ENCODE results near the gene ANXA2R. TPM values are rescaled to one million over a fixed set of nuclear protein-coding genes. Genes with fewer than 3 reads are reported as not detected.
A peak's percentile ranks its signal among the peaks of the same experiment; 100 is the strongest.

Gene ANXA2R
- total RNA-seq, 1 experiment from 2014 or later: 6.2 TPM

DNA sequence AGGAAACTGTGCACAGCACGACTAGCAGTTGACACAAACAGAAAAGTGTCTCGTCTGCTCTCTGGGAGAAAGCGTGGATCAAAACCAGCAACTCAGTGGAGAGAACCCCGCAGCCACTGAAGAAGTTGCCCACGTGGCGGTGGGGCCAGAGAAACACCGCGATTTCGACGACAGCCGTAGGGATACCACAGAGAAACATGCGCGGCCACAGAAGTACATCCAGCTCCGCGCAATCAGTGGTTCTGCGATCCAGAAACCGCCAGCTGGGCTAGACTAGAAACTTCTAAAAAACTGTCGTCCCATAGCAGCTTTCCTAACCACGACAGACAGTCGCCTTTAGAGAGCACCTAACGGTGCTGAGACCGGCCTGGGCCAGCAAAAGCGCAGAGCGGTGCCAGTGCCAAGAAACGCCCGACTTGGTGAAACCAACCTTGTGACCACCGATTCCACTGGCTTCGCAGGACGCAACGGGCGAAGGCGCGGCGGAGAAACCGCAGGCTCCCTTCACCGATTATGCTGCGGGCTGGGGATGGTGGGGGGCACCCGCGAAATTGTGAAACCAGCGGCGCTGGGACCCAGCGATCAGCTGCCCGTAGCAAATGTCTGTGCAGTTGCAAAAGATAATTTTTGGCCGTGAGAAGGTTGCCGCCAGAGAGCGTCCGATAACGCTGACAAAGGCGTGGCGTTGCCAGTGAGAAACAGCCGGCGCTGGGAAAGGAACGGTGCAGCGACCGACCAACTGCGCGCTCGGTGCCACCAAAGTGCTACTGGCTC lies 2.7 kb upstream of the ANXA2R start:
- Histone ChIP-seq H3K27me3 (ENCODE audit: control insufficient read depth, insufficient read depth, low read length) (no peaks in the 10 kb centered on the region), H3K4me1 (ENCODE audit: control insufficient read depth, insufficient read depth, low read length) (peaks cover 19% of the 10 kb centered on the region), H3K4me3 (ENCODE audit: low read depth in 2 of 2, low read length in 2 of 2) (peak overlapping the region; percentile 58 to 77), H3K36me3 (ENCODE audit: control insufficient read depth, insufficient read depth, low read length) (0 out of 2 replicates have a peak, but pooled peaks cover 2% of the 10 kb centered on the region), H3K9me3 (ENCODE audit: control insufficient read depth, insufficient read depth, low read depth, low read length) (no peaks in the 10 kb centered on the region), H3K27ac (ENCODE audit: low read length) (peak overlapping the region; percentile 99)
- ATAC-seq (peak; percentile 11), DNase-seq (ENCODE audit: low read depth, low spot score) (peak; percentile 75)
- TF ChIP-seq TCF7L2 (IDR thresholded peaks at IDR 0.05; ENCODE audit: low read depth, low read length) (0 out of 2 replicates have a peak, but pooled peaks have one; percentile 11), POLR2AphosphoS5 (IDR thresholded peaks at IDR 0.05; ENCODE audit: low read depth, low read length) (peak; percentile 66; the same call in 1 of the 2 replicates), SIN3A (IDR thresholded peaks at IDR 0.05; ENCODE audit: borderline replicate concordance, insufficient read depth, low read depth, low read length) (0 out of 2 replicates have a peak, but pooled peaks have one; percentile 63)
- TF ChIP-seq, protein P1, sequence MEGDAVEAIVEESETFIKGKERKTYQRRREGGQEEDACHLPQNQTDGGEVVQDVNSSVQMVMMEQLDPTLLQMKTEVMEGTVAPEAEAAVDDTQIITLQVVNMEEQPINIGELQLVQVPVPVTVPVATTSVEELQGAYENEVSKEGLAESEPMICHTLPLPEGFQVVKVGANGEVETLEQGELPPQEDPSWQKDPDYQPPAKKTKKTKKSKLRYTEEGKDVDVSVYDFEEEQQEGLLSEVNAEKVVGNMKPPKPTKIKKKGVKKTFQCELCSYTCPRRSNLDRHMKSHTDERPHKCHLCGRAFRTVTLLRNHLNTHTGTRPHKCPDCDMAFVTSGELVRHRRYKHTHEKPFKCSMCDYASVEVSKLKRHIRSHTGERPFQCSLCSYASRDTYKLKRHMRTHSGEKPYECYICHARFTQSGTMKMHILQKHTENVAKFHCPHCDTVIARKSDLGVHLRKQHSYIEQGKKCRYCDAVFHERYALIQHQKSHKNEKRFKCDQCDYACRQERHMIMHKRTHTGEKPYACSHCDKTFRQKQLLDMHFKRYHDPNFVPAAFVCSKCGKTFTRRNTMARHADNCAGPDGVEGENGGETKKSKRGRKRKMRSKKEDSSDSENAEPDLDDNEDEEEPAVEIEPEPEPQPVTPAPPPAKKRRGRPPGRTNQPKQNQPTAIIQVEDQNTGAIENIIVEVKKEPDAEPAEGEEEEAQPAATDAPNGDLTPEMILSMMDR (IDR thresholded peaks at IDR 0.05): 0 out of 2 replicates have a peak, but pooled peaks have one; percentile 2
- TF ChIP-seq, protein P2, sequence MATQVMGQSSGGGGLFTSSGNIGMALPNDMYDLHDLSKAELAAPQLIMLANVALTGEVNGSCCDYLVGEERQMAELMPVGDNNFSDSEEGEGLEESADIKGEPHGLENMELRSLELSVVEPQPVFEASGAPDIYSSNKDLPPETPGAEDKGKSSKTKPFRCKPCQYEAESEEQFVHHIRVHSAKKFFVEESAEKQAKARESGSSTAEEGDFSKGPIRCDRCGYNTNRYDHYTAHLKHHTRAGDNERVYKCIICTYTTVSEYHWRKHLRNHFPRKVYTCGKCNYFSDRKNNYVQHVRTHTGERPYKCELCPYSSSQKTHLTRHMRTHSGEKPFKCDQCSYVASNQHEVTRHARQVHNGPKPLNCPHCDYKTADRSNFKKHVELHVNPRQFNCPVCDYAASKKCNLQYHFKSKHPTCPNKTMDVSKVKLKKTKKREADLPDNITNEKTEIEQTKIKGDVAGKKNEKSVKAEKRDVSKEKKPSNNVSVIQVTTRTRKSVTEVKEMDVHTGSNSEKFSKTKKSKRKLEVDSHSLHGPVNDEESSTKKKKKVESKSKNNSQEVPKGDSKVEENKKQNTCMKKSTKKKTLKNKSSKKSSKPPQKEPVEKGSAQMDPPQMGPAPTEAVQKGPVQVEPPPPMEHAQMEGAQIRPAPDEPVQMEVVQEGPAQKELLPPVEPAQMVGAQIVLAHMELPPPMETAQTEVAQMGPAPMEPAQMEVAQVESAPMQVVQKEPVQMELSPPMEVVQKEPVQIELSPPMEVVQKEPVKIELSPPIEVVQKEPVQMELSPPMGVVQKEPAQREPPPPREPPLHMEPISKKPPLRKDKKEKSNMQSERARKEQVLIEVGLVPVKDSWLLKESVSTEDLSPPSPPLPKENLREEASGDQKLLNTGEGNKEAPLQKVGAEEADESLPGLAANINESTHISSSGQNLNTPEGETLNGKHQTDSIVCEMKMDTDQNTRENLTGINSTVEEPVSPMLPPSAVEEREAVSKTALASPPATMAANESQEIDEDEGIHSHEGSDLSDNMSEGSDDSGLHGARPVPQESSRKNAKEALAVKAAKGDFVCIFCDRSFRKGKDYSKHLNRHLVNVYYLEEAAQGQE (IDR thresholded peaks at IDR 0.05; ENCODE audit: insufficient read depth in 1 of 2, low read depth in 2 of 2, low read length in 1 of 2): no peak
- intact Hi-C loops (cut with micrococcal nuclease; ENCODE audit: unreplicated experiment) (loop anchor here (2.0 to 10.0 kb wide), 2 partner anchors 22 to 128 kb away; no protein-coding TSS in a partner anchor), in situ Hi-C loops (cut with HindIII; ENCODE audit: low pct_unique_long_range_greater_than_20kb, low sequenced_read_pairs) (no loop called here)
- TSS peak; percentile 35 for BruUV-seq (replicated peaks)
- ChIA-PET CTCF (interaction anchor here (0.6 to 2.4 kb wide), 4 partner anchors 22 to 134 kb away, joined by 3 to 9 read pairs (median 8); no protein-coding TSS in a partner anchor), POLR2A (interaction anchor here (2.2 to 2.4 kb wide), 2 partner anchors 19 to 22 kb away, joined by 9 to 10 read pairs; no protein-coding TSS in a partner anchor)

DNA sequence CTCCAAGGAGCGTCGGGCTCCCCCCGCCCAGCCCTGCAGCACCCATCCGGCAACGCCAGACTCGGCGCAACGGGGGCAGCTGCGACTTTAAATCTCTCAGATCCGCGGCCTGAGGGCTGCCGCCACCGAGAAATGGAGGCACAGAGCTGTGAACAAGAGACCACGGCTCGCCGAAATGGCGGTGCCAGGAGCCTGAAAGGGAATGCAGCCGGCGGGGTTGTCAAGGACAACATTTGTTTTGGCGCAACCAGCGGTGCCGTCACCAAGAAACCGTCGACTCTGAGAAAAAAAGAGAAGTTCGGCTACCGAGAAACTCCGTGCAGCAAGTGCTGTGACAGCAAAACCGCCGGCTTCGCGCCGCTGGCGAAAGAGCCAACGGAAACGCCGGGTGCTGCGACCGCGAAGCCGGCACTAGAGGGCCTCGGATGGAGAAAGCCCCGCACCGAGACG lies 2.1 kb upstream of the ANXA2R start:
- no TSS peak for BruUV-seq (replicated peaks)
- ChIA-PET CTCF (interaction anchor here (0.6 to 2.4 kb wide), 4 partner anchors 22 to 134 kb away, joined by 3 to 9 read pairs (median 8); no protein-coding TSS in a partner anchor), POLR2A (interaction anchor here (2.2 to 2.4 kb wide), 2 partner anchors 19 to 22 kb away, joined by 9 to 10 read pairs; no protein-coding TSS in a partner anchor)
- DNase-seq (ENCODE audit: low read depth, low spot score) (no peak), ATAC-seq (peak; percentile 8)
- Histone ChIP-seq H3K9me3 (ENCODE audit: control insufficient read depth, insufficient read depth, low read depth, low read length) (no peaks in the 10 kb centered on the region), H3K4me3 (ENCODE audit: low read depth in 2 of 2, low read length in 2 of 2) (peak overlapping the region; percentile 58 to 77), H3K4me1 (ENCODE audit: control insufficient read depth, insufficient read depth, low read length) (peaks cover 17% of the 10 kb centered on the region), H3K27me3 (ENCODE audit: control insufficient read depth, insufficient read depth, low read length) (no peaks in the 10 kb centered on the region), H3K27ac (ENCODE audit: low read length) (peak overlapping the region; percentile 99), H3K36me3 (ENCODE audit: control insufficient read depth, insufficient read depth, low read length) (0 out of 2 replicates have a peak, but pooled peaks cover 2% of the 10 kb centered on the region)
- in situ Hi-C loops (cut with HindIII; ENCODE audit: low pct_unique_long_range_greater_than_20kb, low sequenced_read_pairs): no loop called here
- intact Hi-C loops (cut with micrococcal nuclease; ENCODE audit: unreplicated experiment): loop anchor here (2.0 to 10.0 kb wide), 2 partner anchors 23 to 127 kb away; no protein-coding TSS in a partner anchor
- TF ChIP-seq POLR2AphosphoS5 (IDR thresholded peaks at IDR 0.05; ENCODE audit: low read depth, low read length): no peak
- TF ChIP-seq, protein P1 (IDR thresholded peaks at IDR 0.05): peak; percentile 29

Measured in Panc1 (cell line).